DND-41 (cell line): ENCODE measurements around the gene PDE6B.
"Not testable (repeated sequence)": the region's sequence is repeated elsewhere in the genome, so short reads cannot be mapped to it uniquely, and the experiment has no call there.

ENCODE experiments used
- ATAC-seq: fragments of 200-7000 bp; cut with Tn5 transposase; 3 replicates; pipeline ENCODE4 v1.9.1; 2021; ENCODE audit warnings: low read depth; ENCODE audit not compliant: insufficient read depth
- DNase-seq: peaks from one replicate; pipeline ENCODE4 v3.0.0-alpha.2; 2020
- H2AFZ ChIP-seq: 2 replicates; pipeline ENCODE4 v1.6.0; 2012; ENCODE audit warnings: low read depth, low read length
- H3K27ac ChIP-seq: 2 replicates; pipeline ENCODE4 v1.5.1; 2012; ENCODE audit warnings: low read length, inconsistent platforms
- H3K27me3 ChIP-seq: fragments of 200-600 bp; sonication (generic); 2 replicates; pipeline ENCODE4 v1.6.0; 2012; ENCODE audit warnings: low read length, mild to moderate bottlenecking, inconsistent platforms; ENCODE audit not compliant: insufficient read depth, poor library complexity
- H3K36me3 ChIP-seq: 2 replicates; pipeline ENCODE4 v1.5.1; 2012; ENCODE audit warnings: low read length, inconsistent platforms; ENCODE audit not compliant: insufficient read depth
- H3K4me1 ChIP-seq: 2 replicates; pipeline ENCODE4 v1.5.1; 2012; ENCODE audit warnings: mild to moderate bottlenecking, low read length; ENCODE audit not compliant: insufficient read depth
- H3K4me2 ChIP-seq: 2 replicates; pipeline ENCODE4 v1.6.0; 2012; ENCODE audit warnings: mild to moderate bottlenecking, moderate library complexity, low read length, inconsistent platforms; ENCODE audit not compliant: insufficient read depth
- H3K4me3 ChIP-seq, 2 experiments: fragments of 200-600 bp in 1 of 2; shearing (Covaris generic) in 1 of 2; 2 replicates each; pipeline ENCODE4 v1.5.1; 2012 to 2016; ENCODE audit warnings: inconsistent platforms in 2 of 2, low read length in 2 of 2, mild to moderate bottlenecking in 2 of 2, low read depth in 1 of 2, moderate library complexity in 1 of 2
- H3K79me2 ChIP-seq: 2 replicates; pipeline ENCODE4 v1.6.0; 2012; ENCODE audit warnings: low read length, inconsistent platforms; ENCODE audit not compliant: insufficient read depth
- H3K9ac ChIP-seq: 2 replicates; pipeline ENCODE4 v1.6.0; 2012; ENCODE audit warnings: low read depth, mild to moderate bottlenecking, inconsistent platforms, low read length, moderate library complexity
- H3K9me3 ChIP-seq: 2 replicates; pipeline ENCODE4 v1.5.1; 2012; ENCODE audit warnings: low read length, moderate library complexity, mild to moderate bottlenecking, inconsistent platforms; ENCODE audit not compliant: insufficient read depth, severe bottlenecking
- H4K20me1 ChIP-seq: 2 replicates; pipeline ENCODE4 v1.6.0; 2012; ENCODE audit warnings: low read length; ENCODE audit not compliant: insufficient read depth
- EZH2 ChIP-seq: IDR thresholded peaks from 3 replicates; pipeline ENCODE4 v1.6.1; 2012; ENCODE audit warnings: borderline replicate concordance, low read depth, mild to moderate bottlenecking, moderate library complexity, low read length, inconsistent platforms; ENCODE audit not compliant: severe bottlenecking
- TF ChIP-seq, protein P1 (sequence below): IDR thresholded peaks from 2 replicates; pipeline ENCODE4 v1.5.1; 2012; ENCODE audit warnings: borderline replicate concordance, low read length, moderate library complexity, mild to moderate bottlenecking; ENCODE audit not compliant: poor library complexity, severe bottlenecking; ENCODE audit errors: extremely low read depth

Gene PDE6B

DNA sequence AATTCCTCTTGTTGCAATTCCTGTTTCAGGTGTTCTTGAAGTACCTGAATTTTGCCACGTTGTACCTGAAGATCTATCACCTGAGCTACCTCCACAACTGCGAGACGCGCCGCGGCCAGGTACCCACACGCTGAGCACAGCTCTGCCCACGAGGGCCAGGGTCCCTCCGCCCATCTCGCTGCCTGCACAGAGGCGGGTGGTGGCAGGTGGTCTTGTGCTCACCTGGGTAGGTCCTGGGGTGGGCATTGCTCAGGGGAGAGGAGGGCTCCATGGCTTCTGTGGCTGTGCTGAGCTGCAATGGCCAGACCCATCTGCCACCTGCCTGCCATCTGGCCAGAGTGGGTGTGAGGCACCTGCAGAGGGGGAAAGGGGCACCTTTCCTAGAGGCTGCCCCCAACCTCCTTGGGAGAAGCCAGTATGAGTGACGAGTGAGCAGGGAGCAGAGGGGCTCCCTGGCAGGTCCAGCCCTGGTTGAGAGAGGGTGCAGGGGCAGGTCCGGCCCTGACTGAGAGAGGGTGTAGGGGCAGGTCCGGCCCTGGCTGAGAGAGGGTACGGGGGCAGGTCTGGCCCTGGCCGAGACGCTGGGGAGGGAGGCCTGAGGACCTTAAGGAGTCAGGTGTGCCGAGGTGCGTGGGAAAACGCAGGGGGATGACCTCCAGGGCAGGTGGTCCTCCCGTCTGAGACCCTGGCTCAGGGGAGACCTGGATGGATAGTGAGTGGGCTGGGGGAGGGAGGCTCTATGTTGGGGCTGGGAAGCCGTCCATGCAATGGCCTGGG is 10.7 kb downstream of the PDE6B start:
- no peak overlapping the region for H3K4me2 ChIP-seq
- H3K27ac ChIP-seq, result no peak overlapping the region
- no peak overlapping the region for H2AFZ ChIP-seq
- no peak overlapping the region for H3K9ac ChIP-seq
- no peaks in the 10 kb centered on the region for H3K4me1 ChIP-seq
- ATAC-seq (no peak), DNase-seq (no peak)
- peaks cover 16% of the 10 kb centered on the region for H3K9me3 ChIP-seq
- H3K4me3 ChIP-seq, result no peak overlapping the region
- H4K20me1 ChIP-seq, result no peaks in the 10 kb centered on the region
- no peaks in the 10 kb centered on the region for H3K36me3 ChIP-seq
- TF ChIP-seq EZH2, result no peak
- TF ChIP-seq, protein P1, sequence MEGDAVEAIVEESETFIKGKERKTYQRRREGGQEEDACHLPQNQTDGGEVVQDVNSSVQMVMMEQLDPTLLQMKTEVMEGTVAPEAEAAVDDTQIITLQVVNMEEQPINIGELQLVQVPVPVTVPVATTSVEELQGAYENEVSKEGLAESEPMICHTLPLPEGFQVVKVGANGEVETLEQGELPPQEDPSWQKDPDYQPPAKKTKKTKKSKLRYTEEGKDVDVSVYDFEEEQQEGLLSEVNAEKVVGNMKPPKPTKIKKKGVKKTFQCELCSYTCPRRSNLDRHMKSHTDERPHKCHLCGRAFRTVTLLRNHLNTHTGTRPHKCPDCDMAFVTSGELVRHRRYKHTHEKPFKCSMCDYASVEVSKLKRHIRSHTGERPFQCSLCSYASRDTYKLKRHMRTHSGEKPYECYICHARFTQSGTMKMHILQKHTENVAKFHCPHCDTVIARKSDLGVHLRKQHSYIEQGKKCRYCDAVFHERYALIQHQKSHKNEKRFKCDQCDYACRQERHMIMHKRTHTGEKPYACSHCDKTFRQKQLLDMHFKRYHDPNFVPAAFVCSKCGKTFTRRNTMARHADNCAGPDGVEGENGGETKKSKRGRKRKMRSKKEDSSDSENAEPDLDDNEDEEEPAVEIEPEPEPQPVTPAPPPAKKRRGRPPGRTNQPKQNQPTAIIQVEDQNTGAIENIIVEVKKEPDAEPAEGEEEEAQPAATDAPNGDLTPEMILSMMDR, result no peak
- H3K27me3 ChIP-seq, result no peaks in the 10 kb centered on the region
- H3K79me2 ChIP-seq, result no peaks in the 10 kb centered on the region

DNA sequence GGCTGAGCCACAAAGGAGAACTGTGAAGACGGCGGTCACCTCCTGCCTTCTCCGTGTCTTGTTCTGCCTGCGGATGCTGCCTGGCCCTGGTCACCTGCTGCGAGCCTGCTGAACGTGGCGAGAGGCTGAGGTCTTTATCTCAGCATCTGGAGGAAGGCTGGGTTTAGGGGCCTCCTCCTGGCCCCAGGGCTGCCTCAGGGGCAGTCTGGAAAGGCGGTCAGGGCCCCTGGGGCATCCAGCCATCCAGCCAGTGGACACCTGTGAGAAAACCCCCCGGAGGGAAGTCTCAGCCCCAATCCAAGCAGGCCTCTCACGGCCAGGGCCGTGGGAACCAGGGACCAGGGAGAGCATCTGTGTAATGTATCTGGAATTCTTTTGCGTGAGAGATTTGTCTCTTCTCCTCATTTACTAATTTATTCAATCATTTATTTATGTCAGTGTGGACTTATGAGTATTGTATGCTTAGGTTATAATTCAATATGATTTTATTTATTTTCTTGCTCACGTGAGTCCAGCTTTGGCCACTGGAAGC is 11.3 kb downstream of the PDE6B start:
- Histone ChIP-seq H4K20me1 (no peaks in the 10 kb centered on the region), H3K4me1 (no peaks in the 10 kb centered on the region), H3K79me2 (no peaks in the 10 kb centered on the region), H3K9me3 (peaks cover 16% of the 10 kb centered on the region), H3K9ac (no peak overlapping the region), H3K36me3 (no peaks in the 10 kb centered on the region), H3K4me3 (no peak overlapping the region), H3K4me2 (no peak overlapping the region), H2AFZ (no peak overlapping the region), H3K27me3 (no peaks in the 10 kb centered on the region), H3K27ac (no peak overlapping the region)
- TF ChIP-seq, protein P1, result no peak
- TF ChIP-seq EZH2, result no peak
- no peak for DNase-seq
- no peak for ATAC-seq

DNA sequence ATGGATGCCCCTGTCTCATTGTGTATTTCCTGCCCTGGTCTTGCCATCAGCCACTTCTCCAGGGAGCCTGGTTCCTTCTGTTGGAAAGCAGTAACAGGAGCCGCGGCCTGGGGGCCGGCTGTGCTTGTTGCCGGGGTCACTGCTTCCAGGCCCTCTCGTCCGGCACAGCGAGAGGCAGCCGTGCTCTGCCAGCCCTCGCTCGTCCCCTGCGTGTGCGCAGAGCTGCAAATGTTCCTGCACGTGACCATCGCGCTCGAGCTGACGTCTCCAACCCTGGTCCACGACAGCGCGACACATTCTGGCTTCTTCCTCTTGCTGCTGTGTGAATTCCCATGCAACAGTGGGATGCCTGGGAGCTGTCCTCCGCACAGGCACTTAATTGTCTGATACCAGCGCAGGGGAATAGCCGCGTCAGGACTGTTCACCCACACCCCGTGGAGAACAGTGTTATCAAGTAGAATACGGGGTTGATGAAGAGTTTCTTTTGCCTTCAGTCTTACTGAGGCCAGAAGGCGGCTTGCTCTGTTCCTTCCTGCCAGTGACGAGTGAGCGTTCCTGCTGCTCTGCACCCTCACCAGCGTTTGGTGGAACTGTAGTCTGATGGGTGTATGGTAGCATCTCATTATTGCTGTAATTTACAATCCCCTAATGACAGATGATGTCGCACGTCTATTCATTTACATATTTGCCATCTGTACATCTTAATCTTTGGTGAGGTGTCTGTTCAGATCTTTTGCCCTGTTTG is 12.3 kb downstream of the PDE6B start:
- Histone ChIP-seq H3K4me1 (no peaks in the 10 kb centered on the region), H3K27me3 (no peaks in the 10 kb centered on the region), H3K4me2 (no peak overlapping the region), H4K20me1 (no peaks in the 10 kb centered on the region), H3K4me3 (no peak overlapping the region), H3K9me3 (peaks cover 9% of the 10 kb centered on the region), H3K36me3 (no peaks in the 10 kb centered on the region), H3K79me2 (no peaks in the 10 kb centered on the region), H3K9ac (no peak overlapping the region), H3K27ac (no peak overlapping the region), H2AFZ (no peak overlapping the region)
- no peak for ATAC-seq
- DNase-seq, result no peak
- TF ChIP-seq EZH2, result no peak
- TF ChIP-seq, protein P1, result no peak

DNA sequence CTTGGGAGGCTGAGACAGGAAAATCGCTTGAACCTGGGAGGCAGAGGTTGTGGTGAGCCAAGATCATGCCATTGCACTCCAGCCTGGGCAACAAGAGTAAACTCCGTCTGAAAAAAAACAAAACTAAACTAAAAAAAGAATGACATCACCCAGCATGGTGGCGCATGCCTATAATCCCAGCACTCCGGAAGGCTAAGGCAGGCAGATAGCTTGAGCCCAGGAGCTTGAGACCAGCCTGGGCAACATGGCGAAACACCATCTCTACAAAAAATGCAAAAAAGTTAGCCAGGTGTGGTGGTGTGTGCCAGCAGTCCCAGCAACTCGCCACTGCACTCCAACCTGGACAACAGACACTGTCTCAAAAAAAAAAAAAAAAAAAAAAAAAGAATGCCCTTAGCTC is 17.0 kb downstream of the PDE6B start:
- not testable (repeated sequence) for H3K4me1 ChIP-seq, H3K27ac ChIP-seq, H3K9me3 ChIP-seq, H3K27me3 ChIP-seq, H3K4me3 ChIP-seq, DNase-seq, ATAC-seq, H3K9ac ChIP-seq, H3K79me2 ChIP-seq, H4K20me1 ChIP-seq, H2AFZ ChIP-seq, H3K4me2 ChIP-seq, H3K36me3 ChIP-seq
